Activated T-helper 17 cell treated with anti-CD3 and anti-CD28 coated beads, Interleukin-2, amount 50 U/mL, for 72 hours (primary cell): Measurements from ENCODE around the gene BICDL2. TPM values are rescaled to one million over a fixed set of nuclear protein-coding genes. Genes with fewer than 3 reads are reported as not detected.

ENCODE experiments used
- ATAC-seq: fragments of 150-1000 bp; cut with Tn5 transposase; replicated peaks from 2 replicates; pipeline ENCODE4 v1.10.0; 2021; ENCODE audit warnings: mild to moderate bottlenecking, moderate library complexity
- H3K27ac Mint-ChIP-seq: one replicate; pipeline ENCODE4 v1.8.0; 2022; ENCODE audit warnings: mixed read lengths
- H3K27me3 Mint-ChIP-seq: one replicate; pipeline ENCODE4 v1.8.0; 2022; ENCODE audit warnings: mixed read lengths
- H3K36me3 Mint-ChIP-seq: one replicate; pipeline ENCODE4 v1.8.0; 2022; ENCODE audit warnings: low read depth, mild to moderate bottlenecking, mixed read lengths
- H3K4me1 Mint-ChIP-seq: one replicate; pipeline ENCODE4 v1.8.0; 2022; ENCODE audit warnings: mixed read lengths
- H3K4me3 Mint-ChIP-seq: one replicate; pipeline ENCODE4 v1.8.0; 2022; ENCODE audit warnings: mild to moderate bottlenecking, mixed read lengths
- H3K9me3 Mint-ChIP-seq: one replicate; pipeline ENCODE4 v1.8.0; 2022; ENCODE audit warnings: mixed read lengths
- total RNA-seq, 2 donors: library from RNA; stranded (reverse); gene quantifications; one replicate each; pipeline ENCODE4 v1.2.3, GENCODE V29; 2022

The BICDL2 gene
- total RNA-seq, 2 donors from 2014 or later: 1.1 to 12.1 TPM

DNA sequence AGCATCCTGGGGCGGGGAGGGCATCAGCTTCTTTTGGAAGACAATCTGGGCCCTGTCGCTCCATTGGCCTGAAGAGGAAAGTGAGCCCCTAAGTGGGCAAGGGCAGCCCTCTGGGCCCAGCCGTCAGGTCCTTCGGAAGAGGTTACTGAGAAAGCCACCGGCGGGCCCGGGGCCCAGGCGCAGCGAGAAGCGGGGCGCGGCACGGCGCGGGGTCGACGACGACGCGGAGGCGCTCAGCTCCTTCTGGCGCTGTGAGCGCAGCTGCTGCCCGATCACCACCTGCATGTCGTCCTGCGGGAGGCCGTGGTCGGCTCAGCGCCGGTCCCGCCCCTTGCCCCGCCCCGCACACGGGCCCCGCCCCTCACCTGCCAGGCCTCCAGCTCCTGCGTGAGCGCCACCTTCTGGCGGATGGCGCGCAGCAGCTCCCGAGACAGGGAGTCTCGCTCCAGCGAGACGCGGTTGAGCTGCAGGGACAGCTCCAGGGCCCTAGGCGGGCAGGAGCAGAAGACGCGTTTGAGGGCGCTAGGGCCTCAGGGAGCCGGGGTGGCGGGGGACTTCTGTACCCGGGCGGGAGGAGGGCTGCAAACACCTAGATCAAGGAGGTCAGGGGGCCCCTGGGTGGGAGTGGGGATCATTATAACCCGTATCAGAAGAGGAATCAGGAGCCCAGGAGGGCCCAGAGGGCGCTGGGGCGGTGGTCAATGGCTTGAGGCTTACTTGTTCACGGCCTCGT is 8.6 kb downstream of the BICDL2 start:
- H3K4me3 Mint-ChIP-seq: peak overlapping the region; percentile 89
- peaks cover 65% of the 10 kb centered on the region for H3K36me3 Mint-ChIP-seq
- no peaks in the 10 kb centered on the region for H3K9me3 Mint-ChIP-seq
- H3K27ac Mint-ChIP-seq: peak overlapping the region; percentile 84
- ATAC-seq: peak; percentile 44
- peaks cover 10% of the 10 kb centered on the region for H3K4me1 Mint-ChIP-seq
- H3K27me3 Mint-ChIP-seq: peaks cover 15% of the 10 kb centered on the region

DNA sequence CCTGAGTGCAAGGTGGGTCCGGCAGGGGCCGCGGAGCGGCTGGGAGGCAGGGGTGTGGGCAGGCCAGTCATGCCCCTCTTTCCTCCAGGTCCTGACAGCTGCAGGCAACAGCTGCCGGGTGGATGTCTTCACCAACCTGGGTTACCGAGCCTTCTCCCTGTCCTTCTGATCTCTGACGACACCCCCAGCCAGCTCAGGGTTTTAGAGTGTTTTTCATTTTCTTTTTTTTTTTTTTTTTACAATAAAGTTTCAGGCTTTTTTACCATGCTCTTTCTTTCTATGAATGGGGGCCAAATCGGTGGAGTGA is 9.3 kb downstream of the BICDL2 start:
- Mint-ChIP-seq H3K27ac (no peak overlapping the region), H3K4me1 (peaks cover 16% of the 10 kb centered on the region), H3K27me3 (peaks cover 8% of the 10 kb centered on the region), H3K9me3 (no peaks in the 10 kb centered on the region), H3K4me3 (peak overlapping the region; percentile 89), H3K36me3 (peaks cover 73% of the 10 kb centered on the region)
- ATAC-seq: no peak

DNA sequence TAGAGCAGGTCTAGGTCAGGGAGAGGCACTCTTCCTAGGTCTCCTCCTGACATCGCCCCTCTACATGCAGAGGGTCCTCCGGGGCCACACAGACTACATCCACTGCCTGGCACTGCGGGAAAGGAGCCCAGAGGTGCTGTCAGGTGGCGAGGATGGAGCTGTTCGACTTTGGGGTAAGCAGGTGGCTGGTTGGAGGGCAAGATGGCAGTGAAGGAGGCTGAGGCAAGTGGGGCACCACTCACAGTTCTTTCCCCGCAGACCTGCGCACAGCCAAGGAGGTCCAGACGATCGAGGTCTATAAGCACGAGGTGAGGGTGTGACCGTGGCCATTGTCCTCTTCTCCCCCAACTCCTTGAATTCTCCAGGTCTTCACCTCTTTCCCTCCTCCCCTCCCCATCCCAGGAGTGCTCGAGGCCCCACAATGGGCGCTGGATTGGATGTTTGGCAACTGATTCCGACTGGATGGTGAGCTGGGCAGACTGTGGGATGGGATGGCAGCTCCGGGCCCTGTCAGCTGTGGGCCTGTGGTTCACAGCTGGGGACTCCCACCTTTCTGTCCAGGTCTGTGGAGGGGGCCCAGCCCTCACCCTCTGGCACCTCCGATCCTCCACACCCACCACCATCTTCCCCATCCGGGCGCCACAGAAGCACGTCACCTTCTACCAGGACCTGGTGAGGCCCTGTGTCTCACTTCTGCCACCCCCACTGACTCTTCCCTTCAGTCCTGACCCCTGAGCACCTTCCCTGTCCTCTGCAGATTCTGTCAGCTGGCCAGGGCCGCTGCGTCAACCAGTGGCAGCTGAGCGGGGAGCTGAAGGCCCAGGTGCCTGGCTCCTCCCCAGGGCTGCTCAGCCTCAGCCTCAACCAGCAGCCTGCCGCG is 9.9 kb downstream of the BICDL2 start:
- H3K27me3 Mint-ChIP-seq: peaks cover 5% of the 10 kb centered on the region
- peaks cover 78% of the 10 kb centered on the region for H3K36me3 Mint-ChIP-seq
- no peak overlapping the region for H3K27ac Mint-ChIP-seq
- H3K4me3 Mint-ChIP-seq: peak overlapping the region; percentile 82
- no peak for ATAC-seq
- H3K4me1 Mint-ChIP-seq: peaks cover 22% of the 10 kb centered on the region
- H3K9me3 Mint-ChIP-seq: no peaks in the 10 kb centered on the region

DNA sequence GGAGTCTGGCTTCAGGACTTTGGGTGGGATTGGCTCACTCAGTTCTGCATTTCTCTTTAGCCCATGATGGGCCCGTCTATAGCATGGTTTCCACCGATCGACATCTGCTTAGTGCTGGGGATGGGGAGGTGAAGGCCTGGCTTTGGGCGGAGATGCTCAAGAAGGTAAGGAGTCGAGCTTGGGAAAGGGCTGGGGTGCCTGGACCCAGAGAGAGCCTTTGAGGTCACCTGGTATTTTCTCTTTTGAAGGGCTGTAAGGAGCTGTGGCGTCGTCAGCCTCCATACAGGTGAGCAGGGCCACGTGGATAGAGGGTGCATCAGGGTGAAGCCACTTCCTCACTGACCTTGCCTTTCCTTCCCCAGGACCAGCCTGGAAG is 10.8 kb downstream of the BICDL2 start:
- Mint-ChIP-seq H3K9me3 (no peaks in the 10 kb centered on the region), H3K36me3 (peaks cover 86% of the 10 kb centered on the region), H3K27ac (no peak overlapping the region), H3K4me1 (peaks cover 29% of the 10 kb centered on the region), H3K27me3 (peaks cover 5% of the 10 kb centered on the region), H3K4me3 (peak overlapping the region; percentile 82)
- no peak for ATAC-seq

DNA sequence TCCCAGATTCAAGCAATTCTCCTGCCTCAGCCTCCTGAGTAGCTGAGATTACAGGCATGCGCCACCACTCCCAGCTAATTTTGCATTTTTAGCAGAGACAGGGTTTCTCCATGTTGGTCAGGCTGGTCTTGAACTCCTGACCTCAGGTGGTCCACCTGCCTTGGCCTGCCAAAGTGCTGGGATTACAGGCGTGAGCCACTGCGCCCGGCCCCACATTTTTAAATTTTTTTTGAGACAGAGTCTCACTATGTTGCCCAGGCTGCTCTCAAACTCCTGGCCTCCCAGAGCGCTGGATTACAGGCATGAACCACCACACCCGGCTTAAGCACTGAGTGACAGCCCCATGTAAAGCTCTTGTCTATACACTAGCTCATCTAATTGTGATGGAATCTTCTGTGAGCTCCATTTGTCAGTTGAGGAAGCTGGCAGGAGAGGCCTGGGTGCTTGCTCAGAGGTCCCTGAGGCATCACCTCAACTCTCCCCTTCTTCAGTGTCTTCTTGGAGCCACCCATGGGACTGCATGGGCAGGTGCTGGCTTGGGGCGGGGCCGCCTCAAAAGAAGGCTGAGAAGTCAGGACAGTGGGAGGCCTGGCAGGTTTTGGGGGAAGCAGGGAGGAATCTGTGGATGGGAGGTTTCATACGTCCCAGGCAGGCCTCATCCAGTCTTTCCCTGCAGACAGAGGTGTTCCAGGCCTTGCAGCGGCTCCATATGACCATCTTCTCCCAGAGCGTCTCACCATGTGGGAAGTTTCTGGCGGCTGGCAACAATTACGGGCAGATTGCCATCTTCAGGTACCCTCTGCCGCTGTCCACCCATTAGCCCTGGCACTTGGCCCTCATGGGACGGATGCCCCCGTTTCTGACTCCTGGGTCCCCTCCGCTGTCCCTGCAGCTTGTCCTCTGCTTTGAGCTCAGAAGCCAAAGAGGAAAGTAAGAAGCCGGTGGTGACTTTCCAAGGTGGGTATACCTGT is 11.4 kb downstream of the BICDL2 start:
- Mint-ChIP-seq H3K9me3 (no peaks in the 10 kb centered on the region), H3K36me3 (peaks cover 86% of the 10 kb centered on the region), H3K27me3 (peaks cover 5% of the 10 kb centered on the region), H3K4me3 (peak overlapping the region; percentile 82), H3K4me1 (peaks cover 29% of the 10 kb centered on the region), H3K27ac (no peak overlapping the region)
- ATAC-seq: no peak

DNA sequence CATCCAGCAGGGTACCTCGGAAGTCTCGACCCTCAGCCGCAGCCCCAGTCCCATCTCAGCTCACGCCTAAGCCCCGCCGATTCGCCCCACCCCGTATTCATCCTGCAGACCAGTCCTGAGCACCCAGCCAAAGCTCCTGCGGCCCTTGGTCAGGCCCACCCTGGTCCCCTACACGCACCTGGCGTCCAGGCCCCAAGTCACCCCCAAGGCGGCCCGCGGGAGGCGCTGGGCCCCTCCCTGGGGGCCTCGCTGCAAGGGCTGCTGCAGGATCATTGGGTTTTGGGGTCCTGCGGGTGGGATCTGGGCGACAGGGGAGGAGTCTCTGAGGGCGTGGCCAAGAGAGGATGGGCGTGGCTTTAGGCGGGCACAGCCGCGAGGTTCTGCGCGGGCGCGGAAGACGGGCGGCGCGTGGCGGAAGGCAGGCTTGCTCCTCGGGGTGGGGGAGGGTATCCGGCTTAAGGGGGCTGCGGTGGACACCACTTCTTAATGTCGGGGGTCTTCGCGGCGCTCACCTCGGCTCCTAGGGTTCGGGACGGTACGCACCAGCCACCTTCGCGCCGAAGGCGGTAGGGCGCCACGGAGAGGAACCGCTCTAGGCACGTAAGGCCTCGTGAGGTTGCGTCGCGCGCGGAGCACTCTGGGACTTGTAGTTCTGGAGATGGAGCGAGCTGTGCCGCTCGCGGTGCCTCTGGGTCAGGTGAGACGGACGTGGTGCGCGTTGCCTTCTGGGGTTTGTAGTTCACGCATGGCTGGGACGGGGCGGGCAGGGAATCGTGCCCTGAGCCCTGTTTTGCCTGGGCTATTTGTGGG is 12.9 kb downstream of the BICDL2 start, which contains the start of the genes HCFC1R1 and THOC6:
Gene HCFC1R1 (minus strand): TSS at position 274 of the 810 bp plus-strand sequence. CDS start 1 bp downstream, at position 273.
Gene THOC6 (plus strand): TSS at position 367 of the 810 bp plus-strand sequence. CDS start 292 bp downstream, at position 659.
- peak within 1 kb of the TSS; percentile 90 for H3K27ac Mint-ChIP-seq
- H3K4me1 Mint-ChIP-seq: peaks cover 23% of the 10 kb centered on the region
- peak; percentile 78 for ATAC-seq
- no peaks in the 10 kb centered on the region for H3K9me3 Mint-ChIP-seq
- no peaks in the 10 kb centered on the region for H3K27me3 Mint-ChIP-seq
- H3K4me3 Mint-ChIP-seq: peak within 1 kb of the TSS; percentile 82
- H3K36me3 Mint-ChIP-seq: peaks cover 71% of the 10 kb centered on the region

DNA sequence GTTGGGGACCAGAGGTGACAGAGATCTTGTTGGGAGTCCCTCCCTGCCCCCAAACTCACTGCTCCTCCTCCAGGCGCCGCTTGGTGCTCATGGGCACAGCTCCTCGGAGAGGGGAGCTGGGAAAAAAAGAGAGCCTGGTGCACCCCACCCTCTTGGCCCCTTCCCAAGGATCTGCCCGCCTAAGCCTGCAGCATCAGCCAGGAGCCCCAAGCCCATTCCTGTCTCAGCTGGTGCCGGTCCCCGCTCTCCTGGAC is 13.4 kb downstream of the BICDL2 start:
- peaks cover 23% of the 10 kb centered on the region for H3K4me1 Mint-ChIP-seq
- peaks cover 66% of the 10 kb centered on the region for H3K36me3 Mint-ChIP-seq
- H3K9me3 Mint-ChIP-seq: no peaks in the 10 kb centered on the region
- no peaks in the 10 kb centered on the region for H3K27me3 Mint-ChIP-seq
- peak overlapping the region; percentile 82 for H3K4me3 Mint-ChIP-seq
- ATAC-seq: no peak
- H3K27ac Mint-ChIP-seq: peak overlapping the region; percentile 90

DNA sequence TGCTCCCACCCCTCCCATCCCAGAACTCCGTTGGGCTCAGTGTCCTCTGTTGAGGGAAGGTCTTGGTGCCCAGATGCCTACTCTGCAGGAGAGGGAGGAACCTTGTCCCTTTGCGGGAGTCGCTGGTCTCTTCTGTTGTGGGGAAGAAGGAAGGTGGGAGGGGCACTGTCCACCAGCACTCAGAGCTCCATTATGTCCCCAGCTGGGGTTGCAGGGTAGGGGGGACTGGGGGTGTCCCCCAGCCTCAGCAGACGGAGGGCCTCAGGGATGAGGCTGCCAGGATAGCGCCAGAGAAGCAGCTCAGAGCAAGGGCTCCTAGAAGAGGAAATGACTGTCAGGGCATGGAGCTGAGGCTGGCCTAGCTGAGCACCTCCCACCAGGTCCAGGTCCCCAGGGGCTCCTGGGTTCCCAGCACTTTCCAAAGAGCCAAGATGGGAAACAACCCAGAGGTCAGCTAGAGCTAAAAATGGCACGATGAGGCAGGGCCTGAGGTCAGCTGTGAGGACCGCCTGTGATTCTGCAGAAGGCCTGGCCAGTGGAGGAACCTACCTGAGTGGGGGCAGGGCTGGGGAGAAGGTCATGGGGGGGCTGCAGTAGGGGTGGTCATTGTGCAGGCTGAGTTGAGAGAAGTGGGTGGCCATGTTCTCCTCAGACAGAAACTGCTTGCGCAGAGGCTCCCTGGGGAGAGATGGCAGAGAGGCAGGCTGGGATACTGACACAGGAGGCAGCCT is 13.9 kb downstream of the BICDL2 start:
- peaks cover 23% of the 10 kb centered on the region for H3K4me1 Mint-ChIP-seq
- no peaks in the 10 kb centered on the region for H3K27me3 Mint-ChIP-seq
- H3K4me3 Mint-ChIP-seq: peak overlapping the region; percentile 82
- peak overlapping the region; percentile 90 for H3K27ac Mint-ChIP-seq
- H3K36me3 Mint-ChIP-seq: peaks cover 61% of the 10 kb centered on the region
- ATAC-seq: no peak
- H3K9me3 Mint-ChIP-seq: no peaks in the 10 kb centered on the region

DNA sequence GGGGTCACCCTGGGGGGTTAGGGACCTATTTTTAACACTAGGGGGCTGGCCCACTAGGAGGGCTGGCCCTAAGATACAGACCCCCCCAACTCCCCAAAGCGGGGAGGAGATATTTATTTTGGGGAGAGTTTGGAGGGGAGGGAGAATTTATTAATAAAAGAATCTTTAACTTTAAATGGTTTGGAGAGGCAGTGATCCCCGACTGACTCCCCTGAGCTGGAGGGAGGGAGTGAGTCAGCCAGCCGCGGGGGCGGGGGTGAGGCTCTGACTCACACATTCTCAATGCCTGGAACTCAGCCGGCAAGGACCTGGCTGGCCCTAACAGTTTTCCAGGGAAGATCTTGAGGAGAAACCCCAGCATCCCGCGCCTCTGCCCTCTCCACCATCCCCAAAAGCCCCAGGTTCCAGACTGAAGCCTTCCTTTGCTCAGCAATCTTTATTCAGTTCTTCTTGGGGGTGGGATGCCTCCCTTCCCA is 14.5 kb downstream of the BICDL2 start:
- Mint-ChIP-seq H3K4me1 (peaks cover 23% of the 10 kb centered on the region), H3K27ac (peak overlapping the region; percentile 90), H3K4me3 (peak overlapping the region; percentile 82), H3K9me3 (no peaks in the 10 kb centered on the region), H3K27me3 (no peaks in the 10 kb centered on the region), H3K36me3 (peaks cover 55% of the 10 kb centered on the region)
- peak; percentile 51 for ATAC-seq

DNA sequence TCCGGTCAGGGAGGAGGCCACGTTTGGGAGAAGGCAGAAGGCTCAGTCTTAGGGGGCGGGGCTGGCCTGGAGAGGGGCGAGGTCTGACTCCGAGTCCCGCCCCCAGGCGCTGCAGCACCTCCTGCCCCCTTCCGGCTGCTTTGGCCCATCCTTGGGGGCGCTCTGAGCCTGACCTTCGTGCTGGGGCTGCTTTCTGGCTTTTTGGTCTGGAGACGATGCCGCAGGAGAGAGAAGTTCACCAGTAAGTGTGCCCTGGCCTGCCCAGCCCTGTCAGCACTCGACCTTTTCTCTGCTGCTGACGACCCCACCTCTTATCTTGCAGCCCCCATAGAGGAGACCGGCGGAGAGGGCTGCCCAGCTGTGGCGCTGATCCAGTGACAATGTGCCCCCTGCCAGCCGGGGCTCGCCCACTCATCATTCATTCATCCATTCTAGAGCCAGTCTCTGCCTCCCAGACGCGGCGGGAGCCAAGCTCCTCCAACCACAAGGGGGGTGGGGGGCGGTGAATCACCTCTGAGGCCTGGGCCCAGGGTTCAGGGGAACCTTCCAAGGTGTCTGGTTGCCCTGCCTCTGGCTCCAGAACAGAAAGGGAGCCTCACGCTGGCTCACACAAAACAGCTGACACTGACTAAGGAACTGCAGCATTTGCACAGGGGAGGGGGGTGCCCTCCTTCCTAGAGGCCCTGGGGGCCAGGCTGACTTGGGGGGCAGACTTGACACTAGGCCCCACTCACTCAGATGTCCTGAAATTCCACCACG is 15.1 kb downstream of the BICDL2 start:
- no peaks in the 10 kb centered on the region for H3K9me3 Mint-ChIP-seq
- H3K27me3 Mint-ChIP-seq: no peaks in the 10 kb centered on the region
- peak overlapping the region; percentile 82 for H3K4me3 Mint-ChIP-seq
- H3K4me1 Mint-ChIP-seq: peaks cover 23% of the 10 kb centered on the region
- peak; percentile 46 for ATAC-seq
- peaks cover 49% of the 10 kb centered on the region for H3K36me3 Mint-ChIP-seq
- peak overlapping the region; percentile 90 for H3K27ac Mint-ChIP-seq

DNA sequence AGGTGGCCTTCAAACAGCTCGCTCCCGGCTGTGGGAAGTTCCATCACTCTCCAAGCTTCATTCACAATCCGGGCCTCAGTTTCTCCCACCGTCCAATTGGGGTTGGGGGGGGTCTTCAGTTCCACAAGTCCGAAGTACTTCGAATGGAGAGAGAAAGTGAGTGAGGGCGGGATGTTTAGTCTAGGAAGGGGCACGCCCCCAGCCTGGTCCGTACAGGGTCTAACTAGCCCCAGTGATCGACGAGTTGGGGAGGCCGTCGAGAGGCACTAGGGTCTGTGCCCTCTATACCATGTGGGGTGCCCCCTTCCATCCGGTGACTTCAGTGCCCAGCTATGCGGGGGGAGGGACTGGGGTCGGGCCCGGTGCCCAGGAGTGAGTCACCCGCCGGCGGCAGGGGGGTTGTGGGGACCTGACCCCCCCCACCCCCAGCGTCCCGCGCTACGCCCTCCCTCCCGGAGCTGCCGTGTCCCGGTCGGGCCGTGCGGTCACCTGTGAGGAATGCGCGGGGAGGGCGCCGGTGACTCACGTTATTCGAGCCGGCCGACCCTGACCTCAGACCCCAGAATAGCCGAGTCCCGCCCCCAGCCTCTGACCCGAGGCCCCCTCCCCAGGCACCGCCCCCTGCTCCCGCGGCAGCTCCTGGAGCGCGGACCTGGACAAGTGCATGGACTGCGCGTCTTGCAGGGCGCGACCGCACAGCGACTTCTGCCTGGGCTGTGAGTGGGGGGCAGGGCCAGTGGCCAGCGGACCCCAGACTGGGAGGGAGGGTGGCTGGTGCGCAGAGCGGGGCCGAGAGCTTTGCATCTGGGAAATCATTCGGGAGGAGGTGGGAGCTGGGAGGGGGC is 15.9 kb downstream of the BICDL2 start:
- peak overlapping the region; percentile 82 for H3K4me3 Mint-ChIP-seq
- peak; percentile 5 for ATAC-seq
- H3K9me3 Mint-ChIP-seq: no peaks in the 10 kb centered on the region
- no peaks in the 10 kb centered on the region for H3K27me3 Mint-ChIP-seq
- H3K36me3 Mint-ChIP-seq: peaks cover 41% of the 10 kb centered on the region
- H3K27ac Mint-ChIP-seq: peak overlapping the region; percentile 90
- H3K4me1 Mint-ChIP-seq: peaks cover 23% of the 10 kb centered on the region

DNA sequence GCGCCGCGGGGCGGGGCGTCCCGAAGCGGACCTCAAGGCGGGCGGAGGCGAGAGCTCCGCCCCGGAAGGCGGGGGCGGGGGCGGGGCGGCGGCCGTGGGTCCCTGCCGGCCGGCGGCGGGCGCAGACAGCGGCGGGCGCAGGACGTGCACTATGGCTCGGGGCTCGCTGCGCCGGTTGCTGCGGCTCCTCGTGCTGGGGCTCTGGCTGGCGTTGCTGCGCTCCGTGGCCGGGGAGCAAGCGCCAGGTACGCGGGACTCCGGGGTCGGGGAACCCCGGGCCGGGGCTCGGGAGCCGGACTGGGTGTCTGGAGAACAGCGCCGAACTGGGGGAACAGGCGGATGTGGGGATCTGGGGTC is 16.5 kb downstream of the BICDL2 start, which contains the start of gene TNFRSF12A:
Gene TNFRSF12A (plus strand): TSS at position 122 of the 357 bp plus-strand sequence. CDS start 30 bp downstream, at position 152.
- H3K36me3 Mint-ChIP-seq: peaks cover 35% of the 10 kb centered on the region
- peak; percentile 28 for ATAC-seq
- H3K9me3 Mint-ChIP-seq: no peaks in the 10 kb centered on the region
- H3K4me1 Mint-ChIP-seq: peaks cover 23% of the 10 kb centered on the region
- H3K27ac Mint-ChIP-seq: peak within 1 kb of the TSS; percentile 90
- H3K4me3 Mint-ChIP-seq: peak within 1 kb of the TSS; percentile 82
- H3K27me3 Mint-ChIP-seq: no peaks in the 10 kb centered on the region
